C4-2B (cell line): ENCODE results near the gene CEP85L.

Experiments used
- H3K27ac ChIP-seq: fragments of 450-650 bp; 2 replicates; pipeline ENCODE4 v1.5.1; 2017
- ZFX ChIP-seq: fragments of 450-650 bp; IDR thresholded peaks from 2 replicates; pipeline ENCODE4 v1.6.1; 2017
- TF ChIP-seq, protein P1 (sequence below): fragments of 450-650 bp; conservative IDR thresholded peaks from 2 replicates; pipeline ENCODE4 v1.5.1; 2017; ENCODE audit warnings: mild to moderate bottlenecking

Gene CEP85L

DNA sequence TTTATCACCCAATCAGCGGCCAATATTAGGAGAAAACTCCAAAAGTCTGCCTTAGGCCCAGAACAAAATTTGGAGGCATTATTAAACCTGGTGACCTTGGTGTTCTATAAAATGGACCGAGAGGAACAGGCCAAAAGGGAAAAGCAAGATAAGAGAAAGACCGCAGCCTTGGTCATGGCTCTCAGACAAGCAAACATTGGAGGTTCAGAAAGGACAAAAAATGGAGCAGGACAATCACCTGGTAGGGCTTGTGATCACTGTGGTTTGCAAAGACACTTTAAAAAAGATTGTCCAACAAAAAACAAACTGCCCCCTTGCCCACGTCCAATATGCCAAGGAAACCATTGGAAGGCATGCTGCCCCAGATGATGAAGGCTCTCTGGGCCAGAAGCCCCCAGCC, 31.2 kb downstream of the CEP85L start:
- H3K27ac ChIP-seq = no peak overlapping the region
- TF ChIP-seq ZFX = no peak
- TF ChIP-seq, protein P1, sequence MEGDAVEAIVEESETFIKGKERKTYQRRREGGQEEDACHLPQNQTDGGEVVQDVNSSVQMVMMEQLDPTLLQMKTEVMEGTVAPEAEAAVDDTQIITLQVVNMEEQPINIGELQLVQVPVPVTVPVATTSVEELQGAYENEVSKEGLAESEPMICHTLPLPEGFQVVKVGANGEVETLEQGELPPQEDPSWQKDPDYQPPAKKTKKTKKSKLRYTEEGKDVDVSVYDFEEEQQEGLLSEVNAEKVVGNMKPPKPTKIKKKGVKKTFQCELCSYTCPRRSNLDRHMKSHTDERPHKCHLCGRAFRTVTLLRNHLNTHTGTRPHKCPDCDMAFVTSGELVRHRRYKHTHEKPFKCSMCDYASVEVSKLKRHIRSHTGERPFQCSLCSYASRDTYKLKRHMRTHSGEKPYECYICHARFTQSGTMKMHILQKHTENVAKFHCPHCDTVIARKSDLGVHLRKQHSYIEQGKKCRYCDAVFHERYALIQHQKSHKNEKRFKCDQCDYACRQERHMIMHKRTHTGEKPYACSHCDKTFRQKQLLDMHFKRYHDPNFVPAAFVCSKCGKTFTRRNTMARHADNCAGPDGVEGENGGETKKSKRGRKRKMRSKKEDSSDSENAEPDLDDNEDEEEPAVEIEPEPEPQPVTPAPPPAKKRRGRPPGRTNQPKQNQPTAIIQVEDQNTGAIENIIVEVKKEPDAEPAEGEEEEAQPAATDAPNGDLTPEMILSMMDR = no peak

DNA sequence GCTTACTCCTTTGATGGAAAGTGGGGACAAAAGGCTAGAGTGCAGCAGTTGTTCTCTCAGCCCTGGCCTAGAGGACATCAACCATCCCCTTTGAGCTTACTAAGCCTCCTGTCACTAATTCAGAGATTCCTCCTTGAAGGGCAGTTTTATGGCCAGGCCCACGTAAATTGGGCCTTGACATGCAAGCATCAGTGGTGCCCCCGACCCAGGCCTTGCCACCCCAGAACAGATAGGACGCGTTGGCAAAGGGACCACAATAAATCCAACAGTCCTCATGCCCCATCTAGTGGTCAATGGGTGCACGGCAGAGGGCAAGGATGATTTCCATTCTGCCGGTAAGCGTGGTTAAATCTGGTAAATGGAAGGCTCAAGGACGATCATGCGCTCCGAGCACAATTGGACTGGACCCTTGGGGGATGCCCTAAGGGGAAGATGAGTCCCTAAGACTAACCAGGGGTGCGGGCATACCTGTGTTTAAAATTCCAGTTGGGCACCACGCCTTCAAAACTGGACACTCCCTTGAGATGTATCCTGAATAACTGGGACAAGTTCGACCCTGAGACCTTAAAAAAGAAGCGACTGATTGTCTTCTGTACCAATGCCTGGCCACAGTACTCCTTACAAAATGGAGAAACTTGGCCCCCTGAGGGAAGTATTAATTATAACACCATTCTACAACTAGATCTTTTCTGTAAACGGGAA, 32.6 kb downstream of the CEP85L start:
- TF ChIP-seq, protein P1 = peak; percentile 88
- TF ChIP-seq ZFX = no peak

DNA sequence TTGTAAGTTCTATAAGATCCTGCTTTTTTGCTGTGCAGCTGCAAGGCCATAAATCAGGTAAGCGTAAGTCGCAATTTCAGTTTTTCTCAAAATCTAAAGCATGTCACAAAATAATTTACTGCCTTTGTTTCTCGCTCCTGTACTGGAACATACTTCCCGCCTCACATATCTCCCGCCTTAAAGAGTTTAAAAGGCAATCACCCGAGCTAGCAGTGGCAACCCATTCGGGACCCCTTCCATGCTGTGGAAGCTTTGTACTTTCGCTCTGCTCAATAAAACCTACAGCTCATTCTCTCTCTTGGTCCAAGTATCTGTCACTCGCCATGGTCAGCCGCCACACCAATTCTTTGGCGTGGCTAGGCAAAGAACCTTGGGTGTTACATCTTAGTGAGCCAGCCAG, 34.0 kb downstream of the CEP85L start:
- no peak overlapping the region for H3K27ac ChIP-seq

More for the DNA sequence above, 32.6 kb downstream of the CEP85L start:
- no peak overlapping the region for H3K27ac ChIP-seq

DNA sequence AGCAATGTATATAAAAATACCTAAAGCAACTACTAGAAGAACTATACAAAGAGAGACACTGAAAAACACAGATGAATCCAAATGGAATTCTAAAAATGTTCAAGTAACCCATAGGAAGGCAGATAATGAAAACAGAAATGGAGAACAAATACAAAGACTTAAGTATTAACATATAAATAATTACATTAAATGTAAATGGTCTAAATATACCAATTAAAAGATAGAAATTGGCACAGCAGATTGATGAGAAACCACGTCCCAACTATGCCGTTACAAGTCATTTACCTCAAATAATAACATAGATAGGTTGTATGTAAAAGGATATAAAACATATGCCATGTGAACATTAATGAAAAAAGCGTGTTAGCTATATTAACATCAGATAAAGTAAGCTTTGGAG, 40.1 kb downstream of the CEP85L start:
- TF ChIP-seq, protein P1 = no peak
- no peak for TF ChIP-seq ZFX
- no peak overlapping the region for H3K27ac ChIP-seq

More for the DNA sequence above, 34.0 kb downstream of the CEP85L start:
- TF ChIP-seq, protein P1 = no peak
- TF ChIP-seq ZFX = no peak

DNA sequence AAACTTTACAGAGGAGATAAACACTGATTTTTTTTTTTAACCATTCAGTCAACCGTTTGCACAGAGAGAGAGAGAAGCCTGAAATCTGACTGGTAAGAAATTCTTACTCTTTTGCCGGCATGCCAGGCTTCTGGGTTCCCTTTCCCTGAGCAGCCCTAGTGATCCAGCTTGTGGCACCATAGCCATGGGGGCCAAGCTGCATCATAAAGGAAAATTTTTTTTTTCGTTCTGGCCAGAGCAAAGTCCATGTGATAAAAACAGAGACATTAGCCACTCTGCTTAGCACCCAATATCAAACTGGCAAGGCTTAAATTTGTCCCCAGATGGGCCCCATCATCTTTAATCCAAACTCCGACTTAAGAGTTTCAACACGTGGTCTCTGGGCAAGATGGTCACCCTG, 44.5 kb downstream of the CEP85L start:
- H3K27ac ChIP-seq = no peak overlapping the region
- no peak for TF ChIP-seq ZFX
- TF ChIP-seq, protein P1 = no peak

DNA sequence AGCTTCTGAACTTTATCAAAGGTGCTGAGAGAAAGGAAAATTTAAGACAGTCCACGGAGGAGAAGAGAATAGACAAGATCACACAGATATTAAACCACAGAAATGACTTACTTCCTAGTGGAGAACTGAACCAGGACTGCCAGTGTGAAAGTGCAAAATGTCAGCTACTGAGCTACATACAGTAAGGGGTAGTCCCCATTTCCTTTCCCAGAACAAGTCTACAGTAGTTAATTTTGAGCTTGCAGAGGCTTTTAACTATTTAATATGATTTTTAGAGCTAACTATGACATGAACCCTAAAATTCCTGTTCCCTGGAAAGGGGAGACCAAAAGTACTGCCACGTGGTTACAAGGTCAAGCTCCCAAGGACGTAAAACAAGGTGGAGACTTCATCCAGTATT, 45.1 kb downstream of the CEP85L start:
- no peak for TF ChIP-seq ZFX
- TF ChIP-seq, protein P1 = no peak
- H3K27ac ChIP-seq = no peak overlapping the region

DNA sequence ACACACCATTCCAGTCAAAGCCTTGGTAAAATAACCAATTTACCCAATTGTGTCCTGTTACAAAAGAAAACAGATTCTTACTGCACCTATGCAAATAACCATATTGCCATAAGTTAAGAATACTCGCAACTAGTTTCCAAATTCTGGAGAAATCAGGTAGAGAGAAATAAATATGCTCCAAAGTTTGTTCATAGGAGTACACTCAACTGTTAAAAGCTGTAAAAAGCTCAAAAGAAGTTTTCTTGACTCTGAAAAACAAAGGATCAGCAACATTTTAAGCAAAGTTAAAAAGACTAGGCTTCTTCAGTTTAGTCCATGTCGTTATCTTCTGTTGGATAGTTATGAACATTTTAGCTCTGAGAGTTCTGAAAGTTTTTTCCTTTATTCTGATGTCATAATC, 48.0 kb downstream of the CEP85L start:
- no peak for TF ChIP-seq ZFX
- TF ChIP-seq, protein P1 = no peak
- H3K27ac ChIP-seq = no peak overlapping the region
